HepG2 (cell line): ENCODE data around the gene ETFA. TPM values are rescaled to one million over a fixed set of nuclear protein-coding genes. Genes with fewer than 3 reads are reported as not detected.
A peak's percentile ranks its signal among the peaks of the same experiment; 100 is the strongest.

Experiments
- ASH2L ChIP-seq: fragments of 300-600, 200-600 bp; sonication (generic); IDR thresholded peaks from 2 replicates; pipeline ENCODE4 v1.7.0; 2017; ENCODE audit warnings: low read depth, mild to moderate bottlenecking, moderate library complexity, mixed read lengths, low read length; ENCODE audit not compliant: insufficient read length
- ATAD3A ChIP-seq: sonication (generic); formaldehyde crosslinking; IDR thresholded peaks from 2 replicates; pipeline ENCODE4 v1.4.0; 2020; ENCODE audit warnings: missing genetic modification reagents
- ERF ChIP-seq: IDR thresholded peaks from 2 replicates; pipeline ENCODE4 v1.6.1; 2018; ENCODE audit warnings: missing biosample characterization, missing genetic modification reagents
- ETV5 ChIP-seq: IDR thresholded peaks from 2 replicates; pipeline ENCODE4 v1.6.1; 2018; ENCODE audit warnings: missing biosample characterization, missing genetic modification reagents, inconsistent platforms, borderline replicate concordance
- GABPA ChIP-seq, 2 experiments: IDR thresholded peaks; 2 replicates each; pipeline ENCODE4 v1.6.1; 2011 to 2016; ENCODE audit warnings: low read depth in 2 of 2, low read length in 1 of 2, missing biosample characterization in 1 of 2, missing genetic modification characterization in 1 of 2
- GFI1 ChIP-seq: sonication (generic); formaldehyde crosslinking; IDR thresholded peaks from 2 replicates; pipeline ENCODE4 v1.5.0; 2020; ENCODE audit warnings: missing genetic modification reagents, mild to moderate bottlenecking, borderline replicate concordance
- HMG20B ChIP-seq: conservative IDR thresholded peaks from 2 replicates; pipeline ENCODE4 v1.6.1; 2016; ENCODE audit warnings: missing genetic modification reagents, missing compliant biosample characterization
- MAF1 ChIP-seq: sonication (generic); formaldehyde crosslinking; IDR thresholded peaks from 2 replicates; pipeline ENCODE4 v1.5.0; 2020; ENCODE audit warnings: missing genetic modification reagents, borderline replicate concordance
- NFIB ChIP-seq: sonication (generic); formaldehyde crosslinking; IDR thresholded peaks from 2 replicates; pipeline ENCODE4 v1.9.0; 2021; ENCODE audit warnings: missing genetic modification reagents, mild to moderate bottlenecking, borderline replicate concordance
- PPARG ChIP-seq: conservative IDR thresholded peaks from 2 replicates; pipeline ENCODE4 v1.6.1; 2016; ENCODE audit warnings: missing biosample characterization, missing genetic modification reagents
- SAP130 ChIP-seq: IDR thresholded peaks from 2 replicates; pipeline ENCODE4 v1.6.1; 2016; ENCODE audit warnings: low read depth
- YEATS2 ChIP-seq: sonication (generic); formaldehyde crosslinking; IDR thresholded peaks from 2 replicates; pipeline ENCODE4 v1.4.0; 2020; ENCODE audit warnings: missing genetic modification reagents, borderline replicate concordance
- ZNF235 ChIP-seq: sonication (generic); formaldehyde crosslinking; IDR thresholded peaks from 2 replicates; pipeline ENCODE4 v1.8.1; 2023; ENCODE audit warnings: mild to moderate bottlenecking, missing genetic modification reagents, borderline replicate concordance
- ZNF256 ChIP-seq: sonication (generic); formaldehyde crosslinking; conservative IDR thresholded peaks from 2 replicates; pipeline ENCODE4 v1.4.0; 2020; ENCODE audit warnings: missing genetic modification reagents
- ZNF275 ChIP-seq: sonication (generic); formaldehyde crosslinking; IDR thresholded peaks from 2 replicates; pipeline ENCODE4 v1.8.0; 2022; ENCODE audit warnings: missing genetic modification reagents, mild to moderate bottlenecking, inconsistent platforms, borderline replicate concordance
- ZNF317 ChIP-seq: sonication (generic); formaldehyde crosslinking; IDR thresholded peaks from 2 replicates; pipeline ENCODE4 v1.5.0; 2020; ENCODE audit warnings: mild to moderate bottlenecking, missing genetic modification reagents
- ZNF543 ChIP-seq: sonication (generic); formaldehyde crosslinking; IDR thresholded peaks from 2 replicates; pipeline ENCODE4 v1.4.0; 2020; ENCODE audit warnings: mild to moderate bottlenecking, missing genetic modification reagents
- ZNF747 ChIP-seq: sonication (generic); formaldehyde crosslinking; IDR thresholded peaks from 2 replicates; pipeline ENCODE4 v1.8.1; 2023; ENCODE audit warnings: missing genetic modification reagents, mild to moderate bottlenecking, borderline replicate concordance
- ZNF850 ChIP-seq: sonication (generic); formaldehyde crosslinking; conservative IDR thresholded peaks from 2 replicates; pipeline ENCODE4 v1.9.0; 2021; ENCODE audit warnings: mild to moderate bottlenecking, missing genetic modification reagents
- polyA plus RNA-seq, 8 experiments: library from polyadenylated mRNA; depleted of rRNA in 3 of 8; stranded (reverse) in 7 of 8; unstranded in 1 of 8; fragments of >200 nt; fragmentation: Illumina TruSeq in 4 of 8; extraction: Trizol in 4 of 8; gene quantifications; 2 replicates each; pipeline versions ENCODE4 v1.2.1 to v1.2.3, GENCODE V29; 2011 to 2016; ENCODE audit warnings: low read depth in 4 of 8, missing spikeins in 1 of 8, mixed read lengths in 1 of 8; ENCODE audit not compliant: insufficient read depth in 1 of 8
- total RNA-seq, 5 experiments: library from RNA; depleted of rRNA; stranded (reverse); fragments of >200 nt; fragmentation: Illumina TruSeq; extraction: Trizol; gene quantifications; 2 replicates each; pipeline ENCODE4 v1.2.3, GENCODE V29; 2016; ENCODE audit warnings: low read depth in 1 of 5
- TF ChIP-seq, protein P1 (sequence below), 2 experiments: sonication (generic) in 1 of 2; formaldehyde crosslinking in 1 of 2; IDR thresholded peaks; 2 replicates each; pipeline versions ENCODE4 v1.4.0 to v1.6.1; 2018 to 2020; ENCODE audit warnings: missing genetic modification reagents in 2 of 2, borderline replicate concordance in 1 of 2, low read depth in 1 of 2, mild to moderate bottlenecking in 1 of 2, missing biosample characterization in 1 of 2
- TF ChIP-seq, protein P2 (sequence below): conservative IDR thresholded peaks from 2 replicates; pipeline ENCODE4 v1.6.1; 2018; ENCODE audit warnings: missing genetic modification reagents

ETFA gene
- total and polyA plus RNA-seq, 2 of the 13 experiments (the other 11 are each of a cell fraction or from before 2014, with no cell fraction given), result 291 to 396 TPM

DNA sequence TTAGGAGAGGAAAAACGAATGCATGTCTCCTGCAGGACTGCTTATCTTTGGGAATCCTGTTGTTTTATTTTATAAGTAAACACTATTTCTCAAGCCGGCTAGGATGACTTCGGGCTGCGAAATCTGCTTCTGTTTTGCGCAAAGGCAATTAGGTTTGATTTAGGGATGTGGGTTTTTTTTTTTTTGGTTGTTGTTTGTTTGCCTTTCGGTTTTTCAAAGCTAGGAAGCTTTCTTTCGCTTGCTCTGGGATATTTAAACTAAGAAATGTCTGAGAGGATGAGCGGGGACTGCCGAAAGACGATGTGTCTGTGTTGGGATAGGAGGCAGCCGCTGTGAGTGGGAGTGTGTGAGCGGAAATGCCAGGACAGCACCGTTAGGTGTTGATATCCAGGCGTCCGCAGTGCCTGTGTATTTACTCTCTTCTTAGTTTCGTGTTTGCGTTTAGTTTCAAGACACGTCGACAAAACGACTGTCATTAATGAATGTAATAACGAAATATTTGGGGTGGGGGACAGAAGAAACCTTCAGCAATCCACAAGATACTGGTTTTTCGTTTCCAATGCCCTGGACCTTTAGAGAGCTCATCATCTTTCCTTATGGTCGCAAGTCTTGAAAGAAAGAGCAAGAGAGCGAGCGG lies 25.9 kb upstream of the ETFA start (continued):
- TF ChIP-seq, protein P1, sequence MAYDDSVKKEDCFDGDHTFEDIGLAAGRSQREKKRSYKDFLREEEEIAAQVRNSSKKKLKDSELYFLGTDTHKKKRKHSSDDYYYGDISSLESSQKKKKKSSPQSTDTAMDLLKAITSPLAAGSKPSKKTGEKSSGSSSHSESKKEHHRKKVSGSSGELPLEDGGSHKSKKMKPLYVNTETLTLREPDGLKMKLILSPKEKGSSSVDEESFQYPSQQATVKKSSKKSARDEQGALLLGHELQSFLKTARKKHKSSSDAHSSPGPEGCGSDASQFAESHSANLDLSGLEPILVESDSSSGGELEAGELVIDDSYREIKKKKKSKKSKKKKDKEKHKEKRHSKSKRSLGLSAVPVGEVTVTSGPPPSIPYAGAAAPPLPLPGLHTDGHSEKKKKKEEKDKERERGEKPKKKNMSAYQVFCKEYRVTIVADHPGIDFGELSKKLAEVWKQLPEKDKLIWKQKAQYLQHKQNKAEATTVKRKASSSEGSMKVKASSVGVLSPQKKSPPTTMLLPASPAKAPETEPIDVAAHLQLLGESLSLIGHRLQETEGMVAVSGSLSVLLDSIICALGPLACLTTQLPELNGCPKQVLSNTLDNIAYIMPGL (CRISPR knock-in tag; IDR thresholded peaks at IDR 0.05; ENCODE audit: borderline replicate concordance in 1 of 2, low read depth in 1 of 2), result peak in 1 of 2 experiments; percentile 14; a peak in 1 of 4 replicates
- TF ChIP-seq ZNF850 (CRISPR knock-in tag), result no peak
- no peak for TF ChIP-seq MAF1 (CRISPR knock-in tag)
- 0 out of 2 replicates have a peak, but pooled peaks have one; percentile 22 for TF ChIP-seq SAP130 (CRISPR knock-in tag)
- no peak for TF ChIP-seq PPARG
- TF ChIP-seq ZNF317 (CRISPR knock-in tag), result peak; percentile 38; the same call in 1 of the 2 replicates
- TF ChIP-seq HMG20B, result no peak
- no peak for TF ChIP-seq ATAD3A (CRISPR knock-in tag)
- TF ChIP-seq GABPA (IDR thresholded peaks at IDR 0.05; ENCODE audit: low read depth, low read length), result no peak
- TF ChIP-seq GABPA (CRISPR knock-in tag; IDR thresholded peaks at IDR 0.05; ENCODE audit: low read depth), result 0 out of 2 replicates have a peak, but pooled peaks have one; percentile 26
- peak; percentile 29; the same call in 1 of the 2 replicates for TF ChIP-seq ZNF747
- TF ChIP-seq ZNF543 (CRISPR knock-in tag), result 0 out of 2 replicates have a peak, but pooled peaks have one; percentile 52
- TF ChIP-seq NFIB, result no peak
- no peak for TF ChIP-seq ZNF256 (CRISPR knock-in tag)
- peak; percentile 8 for TF ChIP-seq ASH2L
- 0 out of 2 replicates have a peak, but pooled peaks have one; percentile 5 for TF ChIP-seq ZNF235 (CRISPR knock-in tag)
- TF ChIP-seq, protein P2, sequence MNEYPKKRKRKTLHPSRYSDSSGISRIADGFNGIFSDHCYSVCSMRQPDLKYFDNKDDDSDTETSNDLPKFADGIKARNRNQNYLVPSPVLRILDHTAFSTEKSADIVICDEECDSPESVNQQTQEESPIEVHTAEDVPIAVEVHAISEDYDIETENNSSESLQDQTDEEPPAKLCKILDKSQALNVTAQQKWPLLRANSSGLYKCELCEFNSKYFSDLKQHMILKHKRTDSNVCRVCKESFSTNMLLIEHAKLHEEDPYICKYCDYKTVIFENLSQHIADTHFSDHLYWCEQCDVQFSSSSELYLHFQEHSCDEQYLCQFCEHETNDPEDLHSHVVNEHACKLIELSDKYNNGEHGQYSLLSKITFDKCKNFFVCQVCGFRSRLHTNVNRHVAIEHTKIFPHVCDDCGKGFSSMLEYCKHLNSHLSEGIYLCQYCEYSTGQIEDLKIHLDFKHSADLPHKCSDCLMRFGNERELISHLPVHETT, result 0 out of 2 replicates have a peak, but pooled peaks have one; percentile 21
- TF ChIP-seq ZNF275, result no peak
- TF ChIP-seq YEATS2, result peak; percentile 15; the same call in 1 of the 2 replicates
- TF ChIP-seq GFI1 (CRISPR knock-in tag), result peak; percentile 22; the same call in 1 of the 2 replicates
- peak; percentile 38; the same call in 1 of the 2 replicates for TF ChIP-seq ETV5
- 0 out of 2 replicates have a peak, but pooled peaks have one; percentile 12 for TF ChIP-seq ERF (CRISPR knock-in tag)
